ENCODE measurements around the gene C6orf163.

Gene C6orf163

GRCh38 chr6:87407561-87407900, 62.9 kb downstream of the C6orf163 start:
- H3K4me3 ChIP-seq (ENCODE audit: low read depth, low read length), result peak overlapping the region; percentile 90
- no peak for DNase-seq (ENCODE audit: low read depth)
- no peak for TF ChIP-seq CTCF (IDR thresholded peaks at IDR 0.05; ENCODE audit: low read depth, low read length, missing control alignments)

- peak; percentile 26 for TF ChIP-seq CTCF (IDR thresholded peaks at IDR 0.05; ENCODE audit: low read depth, low read length, missing control alignments)
- peak; percentile 46 for DNase-seq (ENCODE audit: low read depth)
- peak within 1 kb of the TSS; percentile 90 for H3K4me3 ChIP-seq (ENCODE audit: low read depth, low read length)
Measured at GRCh38 chr6:87407901-87408720, 63.5 kb downstream of the C6orf163 start, which contains the start of gene CFAP206. TSS of gene CFAP206 (plus strand) at chr6:87407972. CDS start at chr6:87409840, 1,868 bp downstream.

GRCh38 chr6:87408721-87409155, 64.1 kb downstream of the C6orf163 start:
- no peak for TF ChIP-seq CTCF (IDR thresholded peaks at IDR 0.05; ENCODE audit: low read depth, low read length, missing control alignments)
- peak overlapping the region; percentile 90 for H3K4me3 ChIP-seq (ENCODE audit: low read depth, low read length)
- DNase-seq (ENCODE audit: low read depth), result no peak
